ENCODE data around the gene CYB5B.

GRCh38 chr16:69513180-69513966 is 89.0 kb downstream of the CYB5B start:
- no peak for TF ChIP-seq CTCF (IDR thresholded peaks at IDR 0.05; ENCODE audit: poor library complexity)
- no peak for TF ChIP-seq EZH2phosphoT487 (IDR thresholded peaks at IDR 0.05; ENCODE audit: low read depth, severe bottlenecking, unreplicated experiment)
